Colonic mucosa (tissue), 4 donors: ENCODE data around the gene MS4A18. TPM values are rescaled to one million over a fixed set of nuclear protein-coding genes. Genes with fewer than 3 reads are reported as not detected.
"Not testable (repeated sequence)": the region's sequence is repeated elsewhere in the genome, so short reads cannot be mapped to it uniquely, and the experiment has no call there.

Experiments
- DNase-seq: peaks from one replicate; pipeline ENCODE4 v3.0.0-alpha.2; 2020
- H3K27ac ChIP-seq: fragments of 200-600 bp; one replicate; pipeline ENCODE4 v1.8.0; 2021
- H3K27me3 ChIP-seq: fragments of 200-600 bp; one replicate; pipeline ENCODE4 v1.8.0; 2021
- H3K36me3 ChIP-seq: fragments of 200-600 bp; one replicate; pipeline ENCODE4 v1.8.0; 2021
- H3K4me1 ChIP-seq: fragments of 200-600 bp; one replicate; pipeline ENCODE4 v1.8.0; 2021; ENCODE audit warnings: mild to moderate bottlenecking
- H3K4me3 ChIP-seq: fragments of 200-600 bp; one replicate; pipeline ENCODE4 v1.8.0; 2021
- H3K9ac ChIP-seq, 2 donors: one replicate each; pipeline ENCODE4 v1.7.0; 2013; ENCODE audit warnings: control low read depth in 2 of 2, low read depth in 2 of 2, low read length in 2 of 2
- H3K9me3 ChIP-seq: fragments of 200-600 bp; one replicate; pipeline ENCODE4 v1.8.0; 2021
- intact Hi-C: fragments of 100-400 bp; cut with DNase I; formaldehyde crosslinking; loops from one replicate; pipeline ENCODE4 v1.14.1; 2022
- total RNA-seq, 2 donors: library from RNA; stranded (reverse); fragmentation: NEBNext Ultra II Directional in 1 of 2; extraction: Animal tissue kit (Norgen Biotek cat#: 25700) in 1 of 2; gene quantifications; one replicate each; pipeline ENCODE4 v1.2.1, GENCODE V29; 2021
- TF ChIP-seq, protein P1 (sequence below): fragments of 200-600 bp; IDR thresholded peaks from one replicate; pipeline ENCODE4 v1.8.0; 2022; ENCODE audit warnings: antibody characterized with exemption, mild to moderate bottlenecking
- donor health status: healthy.
- donor health status: DM: no; HTN: no; CAD: no.
- donor health status: DM: no; HTN: no; CAD: no.

MS4A18 gene
- total RNA-seq: not detected

DNA sequence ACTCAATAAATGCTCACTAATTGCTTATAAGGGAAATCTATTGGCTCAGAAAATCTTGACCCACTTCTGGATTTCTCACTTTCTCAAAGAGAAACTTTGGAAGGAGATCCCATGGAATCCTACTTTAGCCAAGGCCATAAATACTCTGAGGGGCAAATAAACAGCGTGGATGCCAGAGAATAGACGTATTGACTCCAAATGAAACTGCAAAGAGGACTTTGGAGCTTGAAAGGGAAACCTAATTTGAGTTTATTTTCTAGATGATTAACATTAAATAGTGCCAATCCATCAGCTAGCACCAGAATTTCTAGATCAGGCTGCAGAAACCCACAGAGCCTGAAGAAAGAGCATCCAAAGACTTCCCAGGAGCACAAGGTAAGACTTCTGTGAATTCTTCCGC is at the start of gene MS4A18:
TSS of gene MS4A18 (plus strand) at position 301 of the 400 bp plus-strand sequence.
- H3K4me3 ChIP-seq: no peak within 1 kb of the TSS
- no peaks in the 10 kb centered on the region for H3K36me3 ChIP-seq
- TF ChIP-seq, protein P1, sequence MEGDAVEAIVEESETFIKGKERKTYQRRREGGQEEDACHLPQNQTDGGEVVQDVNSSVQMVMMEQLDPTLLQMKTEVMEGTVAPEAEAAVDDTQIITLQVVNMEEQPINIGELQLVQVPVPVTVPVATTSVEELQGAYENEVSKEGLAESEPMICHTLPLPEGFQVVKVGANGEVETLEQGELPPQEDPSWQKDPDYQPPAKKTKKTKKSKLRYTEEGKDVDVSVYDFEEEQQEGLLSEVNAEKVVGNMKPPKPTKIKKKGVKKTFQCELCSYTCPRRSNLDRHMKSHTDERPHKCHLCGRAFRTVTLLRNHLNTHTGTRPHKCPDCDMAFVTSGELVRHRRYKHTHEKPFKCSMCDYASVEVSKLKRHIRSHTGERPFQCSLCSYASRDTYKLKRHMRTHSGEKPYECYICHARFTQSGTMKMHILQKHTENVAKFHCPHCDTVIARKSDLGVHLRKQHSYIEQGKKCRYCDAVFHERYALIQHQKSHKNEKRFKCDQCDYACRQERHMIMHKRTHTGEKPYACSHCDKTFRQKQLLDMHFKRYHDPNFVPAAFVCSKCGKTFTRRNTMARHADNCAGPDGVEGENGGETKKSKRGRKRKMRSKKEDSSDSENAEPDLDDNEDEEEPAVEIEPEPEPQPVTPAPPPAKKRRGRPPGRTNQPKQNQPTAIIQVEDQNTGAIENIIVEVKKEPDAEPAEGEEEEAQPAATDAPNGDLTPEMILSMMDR: no peak
- peaks cover 2% of the 10 kb centered on the region for H3K4me1 ChIP-seq
- H3K27ac ChIP-seq: no peak within 1 kb of the TSS
- H3K9ac ChIP-seq: no peak within 1 kb of the TSS
- H3K27me3 ChIP-seq: peaks cover 6% of the 10 kb centered on the region
- no peaks in the 10 kb centered on the region for H3K9me3 ChIP-seq
- DNase-seq: no peak
- intact Hi-C loops: no loop called here

DNA sequence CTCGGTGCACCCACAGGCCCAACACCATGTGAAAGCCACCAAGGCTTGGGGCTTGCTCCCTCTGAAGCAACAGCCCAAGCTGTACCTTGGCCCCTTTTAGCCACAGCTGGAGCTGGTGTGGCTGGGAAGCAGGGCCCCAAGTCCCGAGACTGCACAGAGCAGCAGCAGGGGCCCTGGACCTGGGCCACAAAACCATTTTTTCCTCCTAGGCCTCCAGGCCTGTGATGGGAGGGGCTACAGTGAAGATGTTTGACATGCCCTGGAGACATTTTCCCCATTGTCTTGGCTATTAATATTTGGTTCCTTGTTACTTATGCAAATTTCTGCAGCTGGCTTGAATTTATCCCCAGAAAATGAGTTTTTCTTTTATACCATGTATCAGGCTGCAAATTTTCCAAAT is 46.3 kb upstream of the MS4A18 start:
- H3K4me3 ChIP-seq, H3K9ac ChIP-seq, H3K27ac ChIP-seq, H3K4me1 ChIP-seq, H3K36me3 ChIP-seq, DNase-seq, H3K9me3 ChIP-seq, intact Hi-C loops, H3K27me3 ChIP-seq: not testable (repeated sequence)

DNA sequence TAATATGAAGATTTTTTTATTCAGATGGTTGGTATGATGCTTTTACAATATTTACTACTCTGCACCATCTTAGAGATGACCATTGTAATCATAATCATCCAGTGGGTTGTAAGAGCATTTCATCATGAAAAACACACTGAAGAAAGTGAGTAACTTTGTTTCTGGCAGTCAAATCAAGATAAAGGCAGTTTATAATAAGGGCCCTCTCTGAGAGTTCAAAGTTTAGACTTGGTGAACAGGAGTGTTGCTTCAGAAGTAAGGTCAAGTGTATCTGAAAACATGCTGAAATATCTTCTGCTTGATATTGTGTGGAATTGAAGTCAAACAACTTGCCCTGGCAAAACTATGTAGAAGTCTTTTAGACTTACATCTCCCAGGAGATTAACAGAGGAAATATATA is 44.6 kb upstream of the MS4A18 start:
- no peaks in the 10 kb centered on the region for H3K9me3 ChIP-seq
- H3K27me3 ChIP-seq: no peaks in the 10 kb centered on the region
- no peak overlapping the region for H3K27ac ChIP-seq
- DNase-seq: no peak
- H3K4me1 ChIP-seq: no peaks in the 10 kb centered on the region
- TF ChIP-seq, protein P1: no peak
- no peaks in the 10 kb centered on the region for H3K36me3 ChIP-seq
- H3K9ac ChIP-seq: no peak overlapping the region
- no peak overlapping the region for H3K4me3 ChIP-seq
- intact Hi-C loops: no loop called here

DNA sequence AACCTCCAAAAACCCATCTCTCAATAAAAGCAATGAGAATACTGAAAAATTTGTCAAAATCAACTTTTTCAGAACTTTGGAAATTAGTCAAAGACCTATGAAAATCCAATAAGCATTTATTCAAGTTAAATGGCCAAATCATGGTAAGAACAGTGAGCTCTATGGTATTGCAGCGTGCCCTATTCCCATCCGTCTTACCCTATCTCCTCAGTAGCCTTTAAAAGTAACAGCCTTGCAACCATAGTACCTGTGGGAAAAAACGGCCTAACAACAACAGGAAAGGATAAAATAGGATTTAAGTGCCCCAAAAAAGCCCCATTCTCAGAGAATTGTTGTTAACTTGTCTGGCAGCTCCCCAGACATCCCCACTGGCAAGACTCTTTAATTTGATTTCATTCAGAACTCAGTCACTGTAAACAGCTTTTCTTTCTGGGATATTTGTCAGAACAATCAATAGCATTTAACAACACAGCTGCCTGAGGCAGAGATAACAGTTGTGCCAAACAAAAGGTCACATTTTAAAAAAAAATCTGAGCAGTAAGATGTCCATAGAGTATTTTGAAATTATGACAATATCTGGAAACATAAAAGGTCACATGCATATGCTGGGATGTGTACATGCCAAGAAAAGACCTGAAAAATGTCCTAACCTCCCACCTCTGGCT is 43.9 kb upstream of the MS4A18 start:
- Histone ChIP-seq H3K9ac (no peak overlapping the region), H3K36me3 (no peaks in the 10 kb centered on the region), H3K4me1 (no peaks in the 10 kb centered on the region), H3K27me3 (no peaks in the 10 kb centered on the region), H3K9me3 (no peaks in the 10 kb centered on the region), H3K4me3 (no peak overlapping the region), H3K27ac (no peak overlapping the region)
- TF ChIP-seq, protein P1: no peak
- no peak for DNase-seq
- intact Hi-C loops: no loop called here

DNA sequence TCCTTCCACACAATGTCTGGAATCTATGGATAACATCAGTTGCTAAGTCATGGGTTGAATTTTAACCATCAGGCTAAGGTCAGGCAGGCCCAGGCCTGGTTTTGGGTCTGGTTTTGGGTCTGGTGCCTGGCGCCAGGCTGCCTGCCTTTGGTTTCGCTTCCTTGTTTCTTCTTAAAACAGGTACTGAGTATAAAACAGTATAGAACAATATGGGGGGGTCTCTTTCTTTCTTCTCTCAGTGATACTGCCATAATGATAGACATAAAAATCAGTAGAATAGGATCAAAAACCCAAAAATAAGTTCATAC is 40.0 kb upstream of the MS4A18 start:
- H3K27ac ChIP-seq, H3K4me1 ChIP-seq, H3K4me3 ChIP-seq, DNase-seq, H3K9me3 ChIP-seq, H3K27me3 ChIP-seq, H3K9ac ChIP-seq, intact Hi-C loops, H3K36me3 ChIP-seq: not testable (repeated sequence)

DNA sequence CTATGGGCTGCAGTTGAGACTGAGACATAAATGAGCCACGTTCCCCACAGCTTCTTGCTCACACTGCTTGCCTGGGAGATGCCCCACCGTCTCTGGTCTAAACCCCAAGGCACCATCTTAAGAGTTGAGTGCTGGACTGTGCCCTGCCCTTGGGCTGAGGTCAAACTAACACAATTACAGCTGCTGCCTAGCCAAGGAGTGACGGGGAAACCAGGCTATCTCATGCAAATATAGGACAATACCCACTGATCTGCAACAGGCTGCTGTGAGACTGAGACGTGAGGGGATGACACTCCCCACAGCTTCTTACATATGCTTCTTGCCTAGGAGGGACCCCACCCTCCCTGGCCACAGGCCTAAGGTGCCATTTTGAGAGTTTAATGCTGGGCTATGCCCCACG is 32.9 kb upstream of the MS4A18 start:
- TF ChIP-seq, protein P1: no peak
- DNase-seq: no peak
- H3K36me3 ChIP-seq: no peaks in the 10 kb centered on the region
- no peak overlapping the region for H3K9ac ChIP-seq
- no peaks in the 10 kb centered on the region for H3K4me1 ChIP-seq
- no peaks in the 10 kb centered on the region for H3K9me3 ChIP-seq
- no peak overlapping the region for H3K27ac ChIP-seq
- intact Hi-C loops: no loop called here
- no peaks in the 10 kb centered on the region for H3K27me3 ChIP-seq
- no peak overlapping the region for H3K4me3 ChIP-seq
